GM12878 (cell line): ENCODE results near the gene ARHGAP26. TPM values are rescaled to one million over a fixed set of nuclear protein-coding genes. Genes with fewer than 3 reads are reported as not detected.
"Not testable (repeated sequence)": the region's sequence is repeated elsewhere in the genome, so short reads cannot be mapped to it uniquely, and the experiment has no call there.

Experiments used
- ATAC-seq: fragments of 200-7000 bp; cut with Tn5 transposase; 3 replicates; pipeline ENCODE4 v1.9.1; 2020; ENCODE audit warnings: mild to moderate bottlenecking, moderate library complexity
- BruUV-seq: library from RNA; stranded (reverse); fragments of 400-500 nt; replicated peaks from 2 replicates; lab custom pipeline; 2021; lab: Mats Ljungman, UMichigan
- CTCF ChIA-PET: fragments of 300-600 bp; sonication (Branson Sonifier 250); formaldehyde crosslinking; extraction: SDS; loops from one replicate; lab custom pipeline; 2021; ENCODE audit warnings: inconsistent platforms; lab: Yijun Ruan, JAX
- POLR2A ChIA-PET: fragments of 350-600 bp; formaldehyde crosslinking; extraction: SDS; loops from one replicate; lab custom pipeline; 2021; ENCODE audit warnings: inconsistent platforms; lab: Charles Lee
- RAD21 ChIA-PET: fragments of 300-600 bp; sonication (Branson Sonifier 250); formaldehyde crosslinking; loops from one replicate; lab custom pipeline; 2023; ENCODE audit warnings: antibody characterized with exemption; ENCODE audit not compliant: unreplicated experiment; lab: Charles Lee
- SMC1A ChIA-PET: fragments of 300-600 bp; sonication (Branson Sonifier 250); formaldehyde crosslinking; loops from one replicate; lab custom pipeline; 2023; ENCODE audit not compliant: unreplicated experiment, uncharacterized antibody; lab: Charles Lee
- DNase-seq: peaks from one replicate; pipeline ENCODE4 v3.0.0-alpha.2; 2011; ENCODE audit warnings: low read depth, low spot score
- FAIRE-seq: peaks from 3 replicates; lab custom pipeline; 2011; peaks lifted over from hg19 to GRCh38; lab: Jason Lieb, UNC
- H2AFZ ChIP-seq: 2 replicates; pipeline ENCODE4 v1.6.0; 2011; ENCODE audit warnings: low read depth, low read length, control low read depth; ENCODE audit not compliant: control insufficient read depth
- H3K27ac ChIP-seq: 2 replicates; pipeline ENCODE4 v1.5.1; 2011; ENCODE audit warnings: control low read depth; ENCODE audit not compliant: control insufficient read depth, insufficient read depth
- H3K27me3 ChIP-seq, 2 experiments: replicated peaks in 1 of 2; 2 replicates each; pipeline versions ENCODE4 v1.6.0 to v1.6.1; 2011; ENCODE audit warnings: low read length in 1 of 2; ENCODE audit not compliant: control insufficient read depth in 2 of 2, insufficient read depth in 2 of 2
- H3K36me3 ChIP-seq, 2 experiments: 2 replicates each; pipeline ENCODE4 v1.5.1; 2011; ENCODE audit warnings: low read length in 1 of 2; ENCODE audit not compliant: control insufficient read depth in 2 of 2, insufficient read depth in 2 of 2
- H3K4me1 ChIP-seq: 2 replicates; pipeline ENCODE4 v1.6.1; 2011; ENCODE audit warnings: mild to moderate bottlenecking, low read length, moderate library complexity, mixed read lengths; ENCODE audit not compliant: control insufficient read depth, insufficient read depth
- H3K4me2 ChIP-seq: 2 replicates; pipeline ENCODE4 v1.6.0; 2011; ENCODE audit warnings: control low read depth; ENCODE audit not compliant: control insufficient read depth, insufficient read depth
- H3K4me3 ChIP-seq: fragments of 200-600 bp; sonication (generic); 2 replicates; pipeline ENCODE4 v1.5.1; 2016
- H3K79me2 ChIP-seq: 2 replicates; pipeline ENCODE4 v1.6.0; 2011; ENCODE audit warnings: low read length; ENCODE audit not compliant: control insufficient read depth, insufficient read depth
- H3K9ac ChIP-seq: 2 replicates; pipeline ENCODE4 v1.8.0; 2011; ENCODE audit warnings: low read length, control low read depth, mixed read lengths; ENCODE audit not compliant: control insufficient read depth, insufficient read depth
- H3K9me3 ChIP-seq: replicated peaks from 3 replicates; pipeline ENCODE4 v1.5.1; 2011; ENCODE audit warnings: mild to moderate bottlenecking, low read length; ENCODE audit not compliant: control insufficient read depth, insufficient read depth
- H4K20me1 ChIP-seq: 2 replicates; pipeline ENCODE4 v1.6.0; 2011; ENCODE audit not compliant: control insufficient read depth, insufficient read depth
- WGBS: methylation state at CpG from one replicate; pipeline ENCODE4 v1.1.6; 2016; ENCODE audit warnings: low lambda C conversion rate; ENCODE audit not compliant: insufficient replicate concordance, insufficient coverage; ENCODE audit errors: missing lambda C conversion rate; 5-methylcytosine and 5-hydroxymethylcytosine counted together
- in situ Hi-C: fragments of 300-500 bp; cut with MboI; formaldehyde crosslinking; loops from 9 replicates; pipeline ENCODE4 v1.14.3; 2018; ENCODE audit warnings: mixed read lengths
- intact Hi-C: fragments of 100-400 bp; cut with micrococcal nuclease; formaldehyde crosslinking; loops from one replicate; pipeline ENCODE4 v1.14.2; 2022; ENCODE audit not compliant: unreplicated experiment
- polyA plus RNA-seq, 11 experiments: library from polyadenylated mRNA; depleted of rRNA in 4 of 11; unstranded in 6 of 11; stranded (reverse) in 5 of 11; fragments of >200 nt; fragmentation: Nextera tagmentation in 4 of 11; fragmentation: Illumina TruSeq in 1 of 11; extraction: Ambion mirVana in 4 of 11; extraction: Trizol in 1 of 11; gene quantifications; 1 replicate in 1 of 11; 2 replicates in 10 of 11; pipeline versions ENCODE4 v1.2.1 to v1.2.3, GENCODE V29; 2011 to 2016; ENCODE audit warnings: inconsistent platforms in 2 of 11, missing spikeins in 2 of 11, low read depth in 1 of 11
- total RNA-seq, 4 experiments: library from RNA; depleted of rRNA in 3 of 4; stranded (reverse); fragments of >200 nt in 3 of 4; fragmentation: Illumina TruSeq in 1 of 4; extraction: Trizol in 1 of 4; gene quantifications; 2 replicates each; pipeline versions ENCODE4 v1.2.1 to v1.2.3, GENCODE V29; 2013 to 2021
- TF ChIP-seq, protein P1 (sequence below): fragments of 450-650 bp; IDR thresholded peaks from 2 replicates; pipeline ENCODE4 v1.6.1; 2017; ENCODE audit warnings: mild to moderate bottlenecking, moderate library complexity

ARHGAP26 gene
- total and polyA plus RNA-seq, 10 of the 15 experiments (the other 5 are each of a cell fraction or from before 2014, with no cell fraction given), result 9.4 to 41.5 (median 19.3) TPM

DNA sequence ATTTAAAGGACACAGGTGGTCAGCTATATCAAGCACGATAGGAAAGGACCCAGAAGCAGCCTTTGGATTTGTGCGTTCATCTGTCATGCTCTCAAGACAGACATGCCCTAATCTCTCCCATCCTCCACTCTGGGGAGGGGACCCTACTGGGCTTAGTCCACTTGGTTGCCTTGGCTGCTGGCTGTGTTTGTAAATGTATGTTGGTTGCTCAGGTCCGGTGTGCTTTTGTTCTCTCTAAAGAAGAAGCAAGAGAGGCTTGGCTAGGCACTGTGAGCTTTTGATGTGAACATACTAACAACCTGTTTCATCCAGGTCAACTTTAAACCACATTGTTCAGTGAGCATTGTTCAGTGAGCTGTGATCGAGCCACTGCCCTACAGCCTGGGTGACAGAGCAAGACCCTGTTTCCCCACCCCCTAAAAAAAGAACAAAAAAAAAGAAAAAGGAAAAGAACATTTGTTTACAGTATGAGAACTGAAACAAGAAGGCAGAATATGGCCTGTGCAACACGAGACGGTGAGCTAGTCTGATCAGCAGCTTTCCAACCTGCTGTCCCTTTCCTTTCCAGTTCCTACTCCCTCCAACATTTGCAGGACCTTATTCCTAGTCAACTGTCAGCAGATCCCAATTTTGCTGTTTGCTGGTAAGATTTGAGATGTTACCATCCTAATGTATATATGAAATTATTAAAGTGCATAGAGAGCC is 228.3 kb downstream of the ARHGAP26 start (continued):
- TF ChIP-seq, protein P1, sequence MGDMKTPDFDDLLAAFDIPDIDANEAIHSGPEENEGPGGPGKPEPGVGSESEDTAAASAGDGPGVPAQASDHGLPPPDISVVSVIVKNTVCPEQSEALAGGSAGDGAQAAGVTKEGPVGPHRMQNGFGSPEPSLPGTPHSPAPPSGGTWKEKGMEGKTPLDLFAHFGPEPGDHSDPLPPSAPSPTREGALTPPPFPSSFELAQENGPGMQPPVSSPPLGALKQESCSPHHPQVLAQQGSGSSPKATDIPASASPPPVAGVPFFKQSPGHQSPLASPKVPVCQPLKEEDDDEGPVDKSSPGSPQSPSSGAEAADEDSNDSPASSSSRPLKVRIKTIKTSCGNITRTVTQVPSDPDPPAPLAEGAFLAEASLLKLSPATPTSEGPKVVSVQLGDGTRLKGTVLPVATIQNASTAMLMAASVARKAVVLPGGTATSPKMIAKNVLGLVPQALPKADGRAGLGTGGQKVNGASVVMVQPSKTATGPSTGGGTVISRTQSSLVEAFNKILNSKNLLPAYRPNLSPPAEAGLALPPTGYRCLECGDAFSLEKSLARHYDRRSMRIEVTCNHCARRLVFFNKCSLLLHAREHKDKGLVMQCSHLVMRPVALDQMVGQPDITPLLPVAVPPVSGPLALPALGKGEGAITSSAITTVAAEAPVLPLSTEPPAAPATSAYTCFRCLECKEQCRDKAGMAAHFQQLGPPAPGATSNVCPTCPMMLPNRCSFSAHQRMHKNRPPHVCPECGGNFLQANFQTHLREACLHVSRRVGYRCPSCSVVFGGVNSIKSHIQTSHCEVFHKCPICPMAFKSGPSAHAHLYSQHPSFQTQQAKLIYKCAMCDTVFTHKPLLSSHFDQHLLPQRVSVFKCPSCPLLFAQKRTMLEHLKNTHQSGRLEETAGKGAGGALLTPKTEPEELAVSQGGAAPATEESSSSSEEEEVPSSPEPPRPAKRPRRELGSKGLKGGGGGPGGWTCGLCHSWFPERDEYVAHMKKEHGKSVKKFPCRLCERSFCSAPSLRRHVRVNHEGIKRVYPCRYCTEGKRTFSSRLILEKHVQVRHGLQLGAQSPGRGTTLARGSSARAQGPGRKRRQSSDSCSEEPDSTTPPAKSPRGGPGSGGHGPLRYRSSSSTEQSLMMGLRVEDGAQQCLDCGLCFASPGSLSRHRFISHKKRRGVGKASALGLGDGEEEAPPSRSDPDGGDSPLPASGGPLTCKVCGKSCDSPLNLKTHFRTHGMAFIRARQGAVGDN, result peak; percentile 68; the same call in 1 of the 2 replicates
- TF ChIP-seq, all 136 proteins: peak for 7

DNA sequence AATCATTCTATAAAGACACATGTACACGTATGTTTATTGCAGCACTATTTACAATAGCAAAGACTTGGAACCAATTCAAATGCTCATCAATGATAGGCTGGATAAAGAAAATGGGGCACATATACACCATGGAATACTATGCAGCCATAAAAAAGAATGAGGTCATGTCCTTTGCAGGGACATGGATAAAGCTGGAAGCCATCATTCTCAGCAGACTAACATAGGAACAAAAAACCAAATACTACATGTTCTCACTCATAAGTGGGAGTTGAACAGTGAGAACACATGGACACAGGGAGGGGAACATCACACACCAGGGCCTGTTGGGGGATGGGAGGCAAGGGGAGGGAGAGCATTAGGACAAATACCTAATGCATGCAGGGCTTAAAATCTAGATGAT is 230.4 kb downstream of the ARHGAP26 start:
- ChIA-PET RAD21 (interaction anchor here (1.3 to 11.9 kb wide), 8 partner anchors 13 to 229 kb away, joined by 3 to 129 read pairs (median 40); no protein-coding TSS in a partner anchor), CTCF (interaction anchor here (3.5 to 9.6 kb wide), 3 partner anchors 10 to 77 kb away, joined by 15 to 92 read pairs (median 78); no protein-coding TSS in a partner anchor), POLR2A (interaction anchor here (1.2 kb wide), 1 partner anchor 64 kb away, joined by 3 read pairs; no protein-coding TSS in a partner anchor), SMC1A (interaction anchor here (0.6 to 11.6 kb wide), 10 partner anchors 9 to 565 kb away, joined by 3 to 149 read pairs (median 34); no protein-coding TSS in a partner anchor)
- FAIRE-seq, H4K20me1 ChIP-seq, H3K36me3 ChIP-seq, H2AFZ ChIP-seq, BruUV-seq, H3K27ac ChIP-seq, H3K79me2 ChIP-seq, H3K4me2 ChIP-seq, H3K9ac ChIP-seq, H3K9me3 ChIP-seq, ATAC-seq, DNase-seq, H3K4me3 ChIP-seq, H3K27me3 ChIP-seq: not testable (repeated sequence)
- intact Hi-C loops (loop anchor here (5.0 to 10.0 kb wide), 4 partner anchors 54 to 964 kb away; no protein-coding TSS in a partner anchor), in situ Hi-C loops (loop anchor here (10.0 kb wide), 3 partner anchors 76 to 1184 kb away; no protein-coding TSS in a partner anchor)
- WGBS, result 95% methylated on average over 1 of the region's 1 CpG
- H3K4me1 ChIP-seq, result peaks cover 46% of the 10 kb centered on the region
